Ishikawa (cell line): ENCODE results near the gene TCF4.

Experiments used
- CEBPB ChIP-seq: IDR thresholded peaks from 2 replicates; pipeline ENCODE4 v1.6.1; 2012
- CREB1 ChIP-seq: IDR thresholded peaks from 2 replicates; pipeline ENCODE4 v1.6.1; 2012; ENCODE audit warnings: low read depth
- EGR1 ChIP-seq: IDR thresholded peaks from 2 replicates; pipeline ENCODE4 v1.6.1; 2012
- EP300 ChIP-seq: IDR thresholded peaks from 2 replicates; pipeline ENCODE4 v1.6.1; 2012; ENCODE audit warnings: borderline replicate concordance
- FOXM1 ChIP-seq: IDR thresholded peaks from 2 replicates; pipeline ENCODE4 v1.6.1; 2012; ENCODE audit warnings: low read depth, borderline replicate concordance
- MAX ChIP-seq: IDR thresholded peaks from 2 replicates; pipeline ENCODE4 v1.6.1; 2012
- NFIC ChIP-seq: IDR thresholded peaks from 2 replicates; pipeline ENCODE4 v1.6.1; 2012
- RAD21 ChIP-seq: IDR thresholded peaks from 2 replicates; pipeline ENCODE4 v1.6.1; 2012; ENCODE audit warnings: low read depth
- REST ChIP-seq: IDR thresholded peaks from 2 replicates; pipeline ENCODE4 v1.6.1; 2012; ENCODE audit warnings: low read depth, mild to moderate bottlenecking
- TAF1 ChIP-seq: IDR thresholded peaks from 2 replicates; pipeline ENCODE4 v1.6.1; 2012; ENCODE audit warnings: low read depth, mild to moderate bottlenecking
- TCF12 ChIP-seq: IDR thresholded peaks from 2 replicates; pipeline ENCODE4 v1.6.1; 2012; ENCODE audit warnings: low read depth
- TEAD4 ChIP-seq: IDR thresholded peaks from 2 replicates; pipeline ENCODE4 v1.6.1; 2012
- USF1 ChIP-seq: IDR thresholded peaks from 2 replicates; pipeline ENCODE4 v1.6.1; 2012
- YY1 ChIP-seq: IDR thresholded peaks from 2 replicates; pipeline ENCODE4 v1.6.1; 2012; ENCODE audit warnings: low read depth
- ZBTB7A ChIP-seq: IDR thresholded peaks from 2 replicates; pipeline ENCODE4 v1.6.1; 2012; ENCODE audit warnings: low read depth

TCF4 gene

DNA sequence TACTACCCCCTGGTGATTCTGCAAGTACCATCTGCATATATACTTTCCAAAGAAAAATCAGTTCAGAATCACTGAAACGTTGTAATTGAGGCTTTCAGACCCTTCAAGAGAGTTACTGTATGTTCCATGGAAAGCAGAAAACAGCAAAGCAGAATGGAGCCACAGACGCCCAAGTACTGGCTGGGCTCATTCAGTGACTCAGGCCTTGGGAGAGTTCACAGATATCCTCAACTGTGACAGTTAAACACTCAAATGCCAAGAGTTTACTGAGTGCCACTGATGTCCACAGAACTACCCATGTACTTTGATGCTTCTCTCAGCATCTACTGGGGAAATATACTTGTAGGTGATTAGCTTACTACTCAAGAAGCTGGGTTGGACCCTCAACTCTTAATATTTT, 303.4 kb downstream of the TCF4 start:
- TF ChIP-seq TEAD4, result no peak
- no peak for TF ChIP-seq RAD21
- TF ChIP-seq EGR1, result no peak
- no peak for TF ChIP-seq ZBTB7A
- TF ChIP-seq NFIC, result no peak

DNA sequence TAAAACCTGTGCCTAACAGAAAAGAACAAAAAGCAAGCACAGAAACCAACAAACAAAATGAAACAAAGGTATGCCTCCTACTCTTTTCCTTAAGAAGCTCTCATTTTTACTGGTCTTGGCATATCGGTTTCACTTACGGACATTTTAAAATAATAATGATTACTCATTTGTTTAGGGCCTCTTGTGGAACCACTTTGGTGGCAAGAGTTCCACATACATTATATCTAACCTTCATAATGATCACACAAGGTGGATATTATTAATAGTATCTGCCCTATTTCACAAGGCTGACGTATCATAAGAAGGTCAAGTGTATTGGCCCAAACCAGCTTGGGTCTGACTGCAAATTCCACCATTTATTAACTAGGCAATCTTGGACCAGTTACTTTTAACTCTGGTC, 304.7 kb downstream of the TCF4 start:
- no peak for TF ChIP-seq USF1
- no peak for TF ChIP-seq NFIC
- no peak for TF ChIP-seq RAD21
- TF ChIP-seq TCF12, result no peak
- no peak for TF ChIP-seq FOXM1
- no peak for TF ChIP-seq EP300
- no peak for TF ChIP-seq TAF1
- no peak for TF ChIP-seq TEAD4
- no peak for TF ChIP-seq CREB1
- no peak for TF ChIP-seq CEBPB
- TF ChIP-seq EGR1, result no peak
- TF ChIP-seq YY1, result no peak
- TF ChIP-seq ZBTB7A, result no peak
- TF ChIP-seq REST, result no peak
- no peak for TF ChIP-seq MAX

DNA sequence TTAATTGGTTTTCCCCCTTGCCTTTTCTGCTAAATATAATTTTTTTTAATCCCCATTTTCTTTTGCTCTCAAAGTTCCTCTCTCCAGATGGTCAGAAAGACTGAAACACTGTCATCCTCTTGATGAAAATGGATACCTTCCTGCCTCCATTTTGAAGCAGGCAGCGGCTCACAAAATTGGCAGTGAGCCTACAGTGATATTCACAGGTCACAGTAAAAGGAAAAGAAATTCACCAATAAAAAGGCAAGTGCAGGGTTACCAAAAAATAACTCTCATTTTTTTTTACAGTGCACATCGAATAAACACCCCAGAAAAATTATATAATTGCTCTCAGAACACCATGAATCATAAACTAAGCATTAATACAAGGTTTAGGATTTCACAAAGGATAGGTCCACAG, 307.5 kb downstream of the TCF4 start:
- no peak for TF ChIP-seq REST
- TF ChIP-seq TAF1, result no peak
- no peak for TF ChIP-seq USF1
- no peak for TF ChIP-seq RAD21
- TF ChIP-seq EP300, result no peak
- TF ChIP-seq FOXM1, result no peak
- TF ChIP-seq TCF12, result no peak
- TF ChIP-seq EGR1, result no peak
- no peak for TF ChIP-seq ZBTB7A

GRCh38 chr18:55275039-55275901, 312.7 kb downstream of the TCF4 start:
- TF ChIP-seq EGR1, result no peak
- no peak for TF ChIP-seq REST
- TF ChIP-seq TEAD4, result 0 out of 2 replicates have a peak, but pooled peaks have one; percentile 28
- no peak for TF ChIP-seq TCF12
- TF ChIP-seq NFIC, result no peak
- TF ChIP-seq CREB1, result no peak
- TF ChIP-seq RAD21, result peak; percentile 22
- TF ChIP-seq CEBPB, result no peak
